ENCODE measurements around the gene SLC10A3.
"Not testable (repeated sequence)": the region's sequence is repeated elsewhere in the genome, so short reads cannot be mapped to it uniquely, and the experiment has no call there.

DNA sequence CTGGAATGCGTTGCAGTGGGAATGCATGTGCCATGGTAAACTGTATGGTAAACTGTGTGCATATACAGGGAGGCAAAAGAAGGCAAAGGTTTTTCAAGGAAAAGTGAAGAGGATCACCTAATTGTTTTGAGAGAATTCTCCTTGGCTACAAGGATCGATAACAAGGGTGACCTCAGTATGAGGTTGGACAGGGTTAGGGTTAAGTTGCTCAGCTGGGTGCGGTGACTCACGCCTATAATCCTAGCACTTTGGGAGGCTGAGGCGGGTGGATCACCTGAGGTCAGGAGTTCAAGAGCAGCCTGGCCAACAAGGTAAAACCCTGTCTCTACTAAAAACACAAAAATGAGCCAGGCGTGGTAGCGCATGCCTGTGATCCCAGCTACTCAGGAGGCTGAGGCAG is 11.0 kb upstream of the SLC10A3 start:
- TF ChIP-seq, protein P1, sequence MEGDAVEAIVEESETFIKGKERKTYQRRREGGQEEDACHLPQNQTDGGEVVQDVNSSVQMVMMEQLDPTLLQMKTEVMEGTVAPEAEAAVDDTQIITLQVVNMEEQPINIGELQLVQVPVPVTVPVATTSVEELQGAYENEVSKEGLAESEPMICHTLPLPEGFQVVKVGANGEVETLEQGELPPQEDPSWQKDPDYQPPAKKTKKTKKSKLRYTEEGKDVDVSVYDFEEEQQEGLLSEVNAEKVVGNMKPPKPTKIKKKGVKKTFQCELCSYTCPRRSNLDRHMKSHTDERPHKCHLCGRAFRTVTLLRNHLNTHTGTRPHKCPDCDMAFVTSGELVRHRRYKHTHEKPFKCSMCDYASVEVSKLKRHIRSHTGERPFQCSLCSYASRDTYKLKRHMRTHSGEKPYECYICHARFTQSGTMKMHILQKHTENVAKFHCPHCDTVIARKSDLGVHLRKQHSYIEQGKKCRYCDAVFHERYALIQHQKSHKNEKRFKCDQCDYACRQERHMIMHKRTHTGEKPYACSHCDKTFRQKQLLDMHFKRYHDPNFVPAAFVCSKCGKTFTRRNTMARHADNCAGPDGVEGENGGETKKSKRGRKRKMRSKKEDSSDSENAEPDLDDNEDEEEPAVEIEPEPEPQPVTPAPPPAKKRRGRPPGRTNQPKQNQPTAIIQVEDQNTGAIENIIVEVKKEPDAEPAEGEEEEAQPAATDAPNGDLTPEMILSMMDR (IDR thresholded peaks at IDR 0.05), result not testable (repeated sequence)
- TF ChIP-seq EZH2 (IDR thresholded peaks at IDR 0.05; ENCODE audit: borderline replicate concordance, insufficient read depth, low read depth, low read length, poor library complexity, severe bottlenecking), result not testable (repeated sequence)

Measured in B cell (primary cell).